Stimulated activated CD4-positive, alpha-beta T cell treated with anti-CD3 and anti-CD28 coated beads, TNF-alpha, amount 100 ng/mL, for 4 hours (primary cell): ENCODE data around the gene ARL5C.
"Not testable (repeated sequence)": the region's sequence is repeated elsewhere in the genome, so short reads cannot be mapped to it uniquely, and the experiment has no call there.

Experiments
- DNase-seq, 3 experiments: peaks; one replicate each; pipeline ENCODE4 v3.0.0-alpha.2; 2020; ENCODE audit warnings: low read depth in 3 of 3

The ARL5C gene

DNA sequence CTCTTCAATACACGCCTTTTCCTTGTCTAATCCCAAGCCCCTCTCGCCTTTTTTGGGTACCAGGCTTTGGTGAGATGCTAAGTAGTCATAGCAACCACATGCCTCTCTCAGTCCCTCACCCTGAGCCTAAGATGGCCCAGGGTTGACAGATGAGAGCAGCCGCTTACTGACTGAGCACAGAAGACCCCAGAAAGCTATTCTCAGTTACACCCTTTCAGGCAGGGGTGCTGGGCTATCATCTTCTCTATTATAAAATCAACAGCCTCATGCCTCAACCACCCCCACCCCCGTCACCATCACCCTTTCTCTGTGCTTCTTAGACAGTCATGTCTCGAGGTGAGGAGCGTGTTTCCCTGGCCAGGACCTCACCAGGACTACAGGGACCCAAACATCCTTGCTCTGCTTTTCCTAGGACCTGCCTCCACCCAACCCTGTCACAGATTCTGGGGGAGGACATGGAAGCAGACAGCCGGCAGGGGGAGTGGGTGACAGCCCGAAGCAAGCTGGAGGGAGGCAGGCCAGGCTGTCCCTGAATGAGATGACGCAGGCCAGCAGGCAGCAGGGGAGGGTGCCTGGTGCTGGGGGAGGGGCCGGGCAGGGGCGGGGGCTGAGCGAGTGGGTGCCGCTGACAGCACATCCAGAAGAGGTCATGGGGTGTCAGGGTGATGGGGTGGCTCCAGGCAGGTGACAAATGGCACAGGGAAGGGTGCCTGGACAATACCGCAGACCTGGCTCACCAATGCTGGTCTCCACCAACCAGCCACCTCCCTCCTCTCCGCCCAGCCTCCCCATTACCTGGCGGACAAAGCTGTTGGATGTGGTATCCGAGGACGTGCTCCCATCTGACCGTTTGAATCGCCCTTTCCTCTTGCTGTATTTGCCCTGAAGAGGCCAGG lies 28.4 kb upstream of the ARL5C start:
- DNase-seq = no peak

DNA sequence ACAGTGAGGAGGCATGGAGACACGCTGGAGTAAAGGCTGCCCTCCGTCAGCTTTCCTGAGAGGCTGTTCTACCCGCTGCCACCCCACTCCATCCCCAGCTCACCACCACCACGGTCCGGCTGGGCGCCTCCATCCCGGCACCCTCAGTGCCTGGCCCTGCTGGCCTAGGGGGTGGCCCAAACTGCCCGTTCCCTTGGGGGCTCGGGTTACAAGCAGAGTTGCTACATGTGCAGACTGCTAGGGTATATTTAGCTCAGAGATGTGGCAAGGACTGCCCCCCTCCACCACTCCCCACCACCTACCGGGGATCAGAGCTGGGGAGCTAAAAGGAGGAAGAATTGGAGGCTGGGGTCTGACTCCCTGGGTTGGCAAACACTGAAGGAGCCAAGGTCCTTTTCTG lies 27.4 kb upstream of the ARL5C start:
- DNase-seq = no peak

GRCh38 chr17:39192901-39193300 lies 26.9 kb upstream of the ARL5C start:
- no peak for DNase-seq

DNA sequence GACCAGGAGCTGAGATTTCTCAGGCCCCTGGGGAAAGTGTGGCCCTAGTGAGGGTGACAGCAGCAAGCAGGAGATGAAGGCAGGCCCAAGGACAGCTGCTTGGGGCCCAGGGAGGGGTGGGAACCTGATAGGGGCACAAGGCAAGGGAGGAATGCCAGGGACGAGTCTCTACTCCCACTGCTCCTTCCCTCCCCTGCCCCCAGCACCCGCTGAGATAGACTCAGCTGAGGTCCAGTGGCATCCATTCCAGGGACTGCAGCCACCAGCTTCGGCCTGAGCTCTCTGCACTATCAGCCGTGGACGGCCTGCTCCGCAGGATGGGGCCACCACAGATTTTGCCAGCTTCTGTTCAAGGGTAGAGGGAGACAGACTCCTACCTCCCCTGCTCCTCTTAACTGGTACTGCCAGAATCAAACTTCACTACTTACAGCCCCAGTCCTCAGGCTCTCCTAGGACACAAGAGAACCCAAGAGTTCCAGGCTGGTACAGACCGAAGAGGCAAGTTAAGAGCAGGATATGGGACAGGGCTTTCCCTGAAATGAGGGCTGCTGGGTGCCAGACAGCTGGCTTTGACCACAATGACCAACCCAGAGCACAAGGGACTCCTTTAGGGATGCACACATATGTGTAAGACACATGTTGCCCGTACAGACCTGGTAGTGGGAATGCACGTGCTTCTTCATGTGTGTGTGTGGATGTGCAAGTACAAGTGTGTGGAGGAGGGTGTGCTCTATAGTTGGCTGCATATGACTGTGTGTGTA lies 26.0 kb upstream of the ARL5C start:
- DNase-seq = no peak

- DNase-seq = no peak
Observed at GRCh38 chr17:39187152-39187830, 21.3 kb upstream of the ARL5C start.

DNA sequence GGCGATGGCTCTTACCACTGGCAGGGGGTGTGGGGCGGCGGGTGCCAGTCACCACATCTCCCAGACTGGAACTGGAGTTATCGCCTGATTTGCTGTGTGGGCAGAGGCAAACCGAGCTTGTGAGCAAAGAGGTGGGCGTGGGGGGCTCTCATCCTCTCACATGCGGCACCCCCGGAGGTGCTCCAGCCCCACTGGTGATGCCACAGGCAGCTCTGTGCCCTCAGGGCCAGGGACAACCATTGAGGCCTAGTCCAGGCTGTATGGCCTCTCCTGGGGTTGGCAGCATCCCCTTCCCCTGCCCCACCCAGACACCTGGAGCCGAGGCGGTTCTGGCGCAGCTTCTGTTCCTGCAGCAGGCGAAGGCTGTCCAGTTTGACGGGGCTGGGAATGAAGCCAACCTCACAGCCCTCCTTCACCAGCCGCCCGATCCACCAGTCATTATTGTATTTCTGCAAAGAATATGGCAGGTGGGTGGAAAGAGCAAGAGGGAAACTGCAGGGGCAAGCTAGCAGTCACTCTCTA lies 20.6 kb upstream of the ARL5C start:
- no peak for DNase-seq

DNA sequence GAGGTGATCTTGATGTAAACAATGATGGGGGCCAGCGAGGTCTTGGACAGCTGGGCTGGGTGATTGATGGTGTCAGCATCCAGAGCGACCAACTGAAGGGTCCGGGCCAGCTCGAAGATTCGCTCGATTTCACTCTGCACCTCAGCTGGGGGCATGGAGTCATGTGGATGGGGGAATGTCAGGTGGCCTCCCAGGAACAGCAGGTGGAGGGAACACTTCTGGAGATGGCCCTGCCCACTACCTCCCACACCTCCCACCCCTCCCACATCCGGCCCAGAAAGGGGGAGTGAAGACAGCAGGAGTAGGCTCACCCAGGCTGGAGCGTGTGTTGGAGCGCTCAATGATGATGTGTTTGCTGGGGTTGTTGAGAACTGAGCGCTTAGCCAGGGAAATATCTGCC lies 17.8 kb upstream of the ARL5C start:
- DNase-seq = no peak

GRCh38 chr17:39183045-39183444 lies 17.1 kb upstream of the ARL5C start:
- DNase-seq = no peak

GRCh38 chr17:39181303-39181702 lies 15.3 kb upstream of the ARL5C start:
- no peak for DNase-seq

DNA sequence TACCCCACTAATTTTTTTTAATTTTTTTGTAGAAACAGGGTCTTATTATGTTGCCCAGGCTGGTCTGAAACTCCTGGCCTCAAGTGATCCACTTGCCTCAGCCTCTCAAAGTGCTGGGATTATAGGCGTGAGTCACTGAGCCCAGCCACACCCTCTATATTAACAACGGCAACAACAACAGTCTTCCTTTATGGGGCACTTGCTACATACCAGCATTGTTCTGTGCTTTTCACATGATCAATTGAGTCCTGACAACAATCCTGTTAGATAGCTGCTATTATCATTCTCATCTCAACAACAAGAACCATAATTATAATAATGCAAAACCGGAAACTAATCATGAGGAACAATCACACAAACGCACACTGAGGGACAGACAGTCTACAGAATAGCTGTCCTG lies 12.6 kb upstream of the ARL5C start:
- DNase-seq = no peak

GRCh38 chr17:39177256-39177655 lies 11.3 kb upstream of the ARL5C start:
- DNase-seq = no peak

GRCh38 chr17:39175695-39176093 lies 9.7 kb upstream of the ARL5C start:
- no peak for DNase-seq

GRCh38 chr17:39174920-39175694 lies 9.1 kb upstream of the ARL5C start:
- peak; percentile 53 to 66 (median 53) for DNase-seq

DNA sequence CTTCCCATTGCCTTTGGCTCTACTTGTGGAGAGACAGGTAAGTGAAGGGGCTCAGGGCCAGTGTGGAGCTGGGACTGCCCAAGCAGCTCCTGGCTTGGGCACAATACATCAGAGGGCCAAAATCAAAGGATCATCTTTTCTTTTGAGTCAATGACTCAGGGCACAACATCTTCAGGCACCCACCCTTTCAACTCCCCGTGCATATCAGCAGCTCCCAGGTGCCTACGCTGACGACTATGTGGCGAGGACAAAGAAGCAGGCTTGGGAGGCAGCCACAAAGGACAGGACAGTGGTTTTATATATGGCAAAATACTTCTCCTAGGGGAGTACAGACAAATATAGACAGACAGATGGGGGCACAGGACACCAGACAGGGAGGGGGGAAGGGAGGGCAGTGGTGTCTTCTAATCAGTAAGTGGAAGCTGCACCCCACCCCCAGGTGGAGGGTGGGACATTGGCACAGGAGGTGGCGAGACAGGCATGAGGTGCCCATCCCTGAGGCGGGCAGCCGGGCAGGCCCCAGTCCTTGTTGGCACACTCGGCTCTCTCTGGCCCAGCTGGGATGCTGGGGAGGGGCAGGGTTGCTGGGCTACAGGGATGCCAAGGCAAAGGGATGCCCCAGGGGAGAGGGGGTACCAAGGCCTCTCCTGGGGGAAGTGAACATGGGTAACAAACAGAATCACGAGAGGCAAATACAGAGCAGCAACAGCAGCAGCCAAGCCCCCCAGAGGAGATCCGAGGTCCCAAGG lies 7.7 kb upstream of the ARL5C start:
- no peak for DNase-seq

- no peak for DNase-seq
Observed at GRCh38 chr17:39173080-39173479, 7.1 kb upstream of the ARL5C start.

DNA sequence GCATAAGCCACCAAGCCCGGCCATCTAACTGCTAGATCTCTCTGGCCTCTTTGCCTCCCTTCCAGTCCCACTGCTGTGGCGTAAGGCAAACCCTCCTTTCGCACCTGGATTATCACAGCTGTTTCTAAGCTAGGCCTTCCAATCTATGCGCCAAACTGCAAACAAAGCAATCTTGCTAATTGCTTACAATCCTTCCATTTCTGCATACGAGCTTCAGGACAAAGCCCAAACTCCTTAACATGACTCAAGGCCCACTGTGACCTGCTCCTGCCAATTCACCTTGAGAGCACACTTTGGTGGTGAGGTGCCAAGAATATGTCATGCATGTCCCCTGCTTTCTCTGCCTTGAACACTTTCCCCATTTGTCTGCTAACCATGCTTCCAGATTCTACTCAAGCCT lies 6.0 kb upstream of the ARL5C start:
- no peak for DNase-seq

DNA sequence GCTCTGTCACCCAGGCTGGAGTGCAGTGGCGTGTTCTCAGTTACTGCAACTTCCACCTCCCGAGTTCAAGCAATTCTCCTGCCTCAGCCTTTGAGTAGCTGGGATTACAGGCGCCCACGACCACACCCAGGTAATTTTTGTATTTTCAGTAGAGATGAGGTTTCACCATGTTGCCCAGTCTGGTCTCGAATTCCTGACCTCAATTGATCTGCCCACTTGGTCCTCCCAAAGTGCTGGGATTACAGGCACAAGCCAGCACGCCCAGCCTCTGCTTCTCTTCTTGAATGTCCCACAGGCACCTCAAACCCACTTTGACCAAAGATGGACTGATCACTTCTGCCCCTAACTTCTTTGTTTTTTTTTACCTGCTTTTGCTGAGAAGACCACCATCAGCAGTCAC lies 4.6 kb upstream of the ARL5C start:
- no peak for DNase-seq

DNA sequence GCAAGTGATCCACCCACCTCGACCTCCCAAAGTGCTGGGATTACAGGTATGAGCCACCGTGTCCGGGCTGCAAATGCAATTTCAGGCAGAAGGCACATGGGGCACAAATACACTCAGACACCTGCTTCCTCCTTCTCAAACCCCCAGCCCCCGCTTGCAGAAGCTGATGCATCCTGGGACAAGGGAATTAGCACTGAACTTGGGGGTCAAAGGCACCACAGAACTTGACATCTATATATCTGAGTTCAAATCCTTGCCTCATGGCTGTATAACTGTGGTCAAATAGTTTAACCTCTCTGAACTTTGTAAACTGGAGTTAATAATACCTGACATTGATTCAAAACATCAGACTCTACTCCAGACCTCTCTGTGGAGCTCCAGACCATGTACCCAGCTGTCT lies 4.1 kb upstream of the ARL5C start:
- no peak for DNase-seq

GRCh38 chr17:39169518-39169917 lies 3.6 kb upstream of the ARL5C start:
- DNase-seq = no peak

GRCh38 chr17:39169101-39169500 lies 3.1 kb upstream of the ARL5C start:
- DNase-seq = no peak

GRCh38 chr17:39168503-39168902 lies 2.5 kb upstream of the ARL5C start:
- not testable (repeated sequence) for DNase-seq
